Astrocyte (in vitro differentiated cells and primary cell): ENCODE measurements around the gene ZNF778. TPM values are rescaled to one million over a fixed set of nuclear protein-coding genes. Genes with fewer than 3 reads are reported as not detected.

ENCODE experiments used
- DNase-seq: peaks from one replicate; pipeline ENCODE4 v3.0.0-alpha.2; 2010; ENCODE audit warnings: low read depth
- FAIRE-seq: peaks from 2 replicates; lab custom pipeline; 2011; peaks lifted over from hg19 to GRCh38; lab: Jason Lieb, UNC
- H2AFZ ChIP-seq: 2 replicates; pipeline ENCODE4 v1.6.0; 2012; ENCODE audit warnings: low read depth, low read length, inconsistent platforms
- H3K27ac ChIP-seq: 2 replicates; pipeline ENCODE4 v1.5.1; 2011; ENCODE audit warnings: low read depth, low read length, inconsistent platforms
- H3K27me3 ChIP-seq: 2 replicates; pipeline ENCODE4 v1.6.0; 2011; ENCODE audit warnings: low read length, inconsistent platforms; ENCODE audit not compliant: insufficient read depth
- H3K36me3 ChIP-seq: 2 replicates; pipeline ENCODE4 v1.5.1; 2011; ENCODE audit warnings: low read length, inconsistent platforms; ENCODE audit not compliant: insufficient read depth
- H3K4me1 ChIP-seq: 2 replicates; pipeline ENCODE4 v1.5.1; 2011; ENCODE audit warnings: low read length, inconsistent platforms; ENCODE audit not compliant: insufficient read depth
- H3K4me2 ChIP-seq: 2 replicates; pipeline ENCODE4 v1.6.0; 2012; ENCODE audit warnings: low read length, inconsistent platforms
- H3K4me3 ChIP-seq: 2 replicates; pipeline ENCODE4 v1.5.1; 2011; ENCODE audit warnings: low read depth, mild to moderate bottlenecking, low read length, inconsistent platforms; ENCODE audit not compliant: insufficient read depth
- H3K79me2 ChIP-seq: 2 replicates; pipeline ENCODE4 v1.6.0; 2012; ENCODE audit warnings: mild to moderate bottlenecking, low read length, inconsistent platforms; ENCODE audit not compliant: insufficient read depth
- H3K9ac ChIP-seq: 2 replicates; pipeline ENCODE4 v1.6.0; 2012; ENCODE audit warnings: mild to moderate bottlenecking, low read length, inconsistent platforms
- H3K9me3 ChIP-seq: 2 replicates; pipeline ENCODE4 v1.5.1; 2012; ENCODE audit warnings: low read depth, mild to moderate bottlenecking, low read length, inconsistent platforms; ENCODE audit not compliant: insufficient read depth
- H4K20me1 ChIP-seq: 2 replicates; pipeline ENCODE4 v1.6.0; 2012; ENCODE audit warnings: low read length, inconsistent platforms; ENCODE audit not compliant: insufficient read depth
- H3K27ac Mint-ChIP-seq: one replicate; pipeline ENCODE4 v1.8.0; 2021; ENCODE audit warnings: mild to moderate bottlenecking, mixed read lengths; ENCODE audit not compliant: unreplicated experiment
- H3K27me3 Mint-ChIP-seq: one replicate; pipeline ENCODE4 v1.8.0; 2021; ENCODE audit warnings: low read depth, mixed read lengths; ENCODE audit not compliant: unreplicated experiment
- H3K36me3 Mint-ChIP-seq: one replicate; pipeline ENCODE4 v1.8.0; 2021; ENCODE audit warnings: low read depth, mixed read lengths; ENCODE audit not compliant: unreplicated experiment
- H3K4me1 Mint-ChIP-seq: one replicate; pipeline ENCODE4 v1.8.0; 2021; ENCODE audit warnings: low read depth, mixed read lengths; ENCODE audit not compliant: unreplicated experiment
- H3K4me3 Mint-ChIP-seq: one replicate; pipeline ENCODE4 v1.8.0; 2021; ENCODE audit warnings: mild to moderate bottlenecking, moderate library complexity, mixed read lengths; ENCODE audit not compliant: unreplicated experiment
- H3K9me3 Mint-ChIP-seq: one replicate; pipeline ENCODE4 v1.8.0; 2021; ENCODE audit warnings: mild to moderate bottlenecking, mixed read lengths; ENCODE audit not compliant: unreplicated experiment
- CTCF ChIP-seq: IDR thresholded peaks from 2 replicates; pipeline ENCODE4 v1.5.1; 2011; ENCODE audit warnings: low read depth, mild to moderate bottlenecking, inconsistent platforms, low read length, moderate library complexity; ENCODE audit not compliant: insufficient read depth
- EZH2 ChIP-seq: IDR thresholded peaks from 2 replicates; pipeline ENCODE4 v1.6.1; 2012; ENCODE audit warnings: mild to moderate bottlenecking, low read length, inconsistent platforms; ENCODE audit not compliant: insufficient read depth
- total RNA-seq: library from RNA; stranded (reverse); gene quantifications from 2 replicates; pipeline ENCODE4 v1.2.1, GENCODE V29; 2021

Gene ZNF778
- total RNA-seq, 1 donor from 2014 or later, result 15.5 TPM

GRCh38 chr16:89207993-89208392 lies 9.5 kb upstream of the ZNF778 start:
- no peaks in the 10 kb centered on the region for H3K4me1 Mint-ChIP-seq
- no peaks in the 10 kb centered on the region for H3K36me3 Mint-ChIP-seq
- H3K79me2 ChIP-seq, result no peaks in the 10 kb centered on the region
- peaks cover 26% of the 10 kb centered on the region for H3K27me3 Mint-ChIP-seq
- no peak overlapping the region for H3K4me3 Mint-ChIP-seq
- FAIRE-seq (no peak), DNase-seq (no peak)
- no peak overlapping the region for H3K27ac Mint-ChIP-seq
- H2AFZ ChIP-seq, result no peak overlapping the region
- H4K20me1 ChIP-seq, result no peaks in the 10 kb centered on the region
- H3K4me2 ChIP-seq, result no peak overlapping the region
- peaks cover 4% of the 10 kb centered on the region for H3K9me3 Mint-ChIP-seq
- H3K9me3 ChIP-seq, result peaks cover 3% of the 10 kb centered on the region
- no peak for TF ChIP-seq CTCF
- no peak for TF ChIP-seq EZH2
- H3K36me3 ChIP-seq, result no peaks in the 10 kb centered on the region
- H3K4me3 ChIP-seq, result no peak overlapping the region
- H3K9ac ChIP-seq, result no peak overlapping the region
- H3K27ac ChIP-seq, result no peak overlapping the region
- H3K27me3 ChIP-seq, result peaks cover 20% of the 10 kb centered on the region
- H3K4me1 ChIP-seq, result peaks cover 5% of the 10 kb centered on the region

GRCh38 chr16:89209522-89210044 lies 7.9 kb upstream of the ZNF778 start:
- Mint-ChIP-seq H3K4me1 (no peaks in the 10 kb centered on the region), H3K36me3 (no peaks in the 10 kb centered on the region), H3K27me3 (peaks cover 18% of the 10 kb centered on the region), H3K27ac (no peak overlapping the region), H3K4me3 (no peak overlapping the region), H3K9me3 (no peaks in the 10 kb centered on the region)
- no peaks in the 10 kb centered on the region for H4K20me1 ChIP-seq
- peaks cover 5% of the 10 kb centered on the region for H3K4me1 ChIP-seq
- H2AFZ ChIP-seq, result no peak overlapping the region
- peaks cover 6% of the 10 kb centered on the region for H3K27me3 ChIP-seq
- no peaks in the 10 kb centered on the region for H3K9me3 ChIP-seq
- H3K9ac ChIP-seq, result no peak overlapping the region
- DNase-seq (no peak), FAIRE-seq (no peak)
- no peak overlapping the region for H3K4me2 ChIP-seq
- H3K79me2 ChIP-seq, result no peaks in the 10 kb centered on the region
- no peak overlapping the region for H3K27ac ChIP-seq
- no peaks in the 10 kb centered on the region for H3K36me3 ChIP-seq
- no peak overlapping the region for H3K4me3 ChIP-seq
- TF ChIP-seq CTCF (no peak), EZH2 (no peak)

- no peak overlapping the region for H3K4me2 ChIP-seq
- TF ChIP-seq CTCF (no peak), EZH2 (no peak)
- no peak overlapping the region for H3K27ac Mint-ChIP-seq
- peaks cover 5% of the 10 kb centered on the region for H3K4me1 ChIP-seq
- H3K27me3 ChIP-seq, result peaks cover 6% of the 10 kb centered on the region
- FAIRE-seq (no peak), DNase-seq (no peak)
- no peaks in the 10 kb centered on the region for H3K79me2 ChIP-seq
- no peak overlapping the region for H3K27ac ChIP-seq
- no peaks in the 10 kb centered on the region for H3K9me3 Mint-ChIP-seq
- no peak overlapping the region for H2AFZ ChIP-seq
- no peaks in the 10 kb centered on the region for H4K20me1 ChIP-seq
- no peak overlapping the region for H3K4me3 Mint-ChIP-seq
- no peaks in the 10 kb centered on the region for H3K9me3 ChIP-seq
- H3K4me3 ChIP-seq, result no peak overlapping the region
- peaks cover 18% of the 10 kb centered on the region for H3K27me3 Mint-ChIP-seq
- H3K4me1 Mint-ChIP-seq, result no peaks in the 10 kb centered on the region
- no peaks in the 10 kb centered on the region for H3K36me3 Mint-ChIP-seq
- no peak overlapping the region for H3K9ac ChIP-seq
- no peaks in the 10 kb centered on the region for H3K36me3 ChIP-seq
Measured at GRCh38 chr16:89210165-89210903, 7.2 kb upstream of the ZNF778 start.
